MG63 (cell line): ENCODE measurements around the gene EHD2. TPM values are rescaled to one million over a fixed set of nuclear protein-coding genes. Genes with fewer than 3 reads are reported as not detected.
A peak's percentile ranks its signal among the peaks of the same experiment; 100 is the strongest.

ENCODE experiments used
- DNase-seq: peaks from one replicate; pipeline ENCODE4 v3.0.0-alpha.2; 2020
- H3K27me3 ChIP-seq: fragments of 250-450 bp; sonication (Bioruptor Pico); 2 replicates; pipeline ENCODE4 v1.5.1; 2020; ENCODE audit warnings: mild to moderate bottlenecking, moderate library complexity
- H3K36me3 ChIP-seq: fragments of 250-450 bp; sonication (Bioruptor Pico); 2 replicates; pipeline ENCODE4 v1.5.1; 2020; ENCODE audit warnings: mild to moderate bottlenecking, moderate library complexity
- H3K4me3 ChIP-seq: fragments of 250-450 bp; sonication (Bioruptor Pico); 2 replicates; pipeline ENCODE4 v1.5.1; 2020; ENCODE audit warnings: mild to moderate bottlenecking, moderate library complexity
- H3K9me3 ChIP-seq: fragments of 250-450 bp; sonication (Bioruptor Pico); 2 replicates; pipeline ENCODE4 v1.5.1; 2020; ENCODE audit warnings: mild to moderate bottlenecking, moderate library complexity
- total RNA-seq: library from RNA; depleted of rRNA; stranded (reverse); fragments of >200 nt; shearing (Covaris generic); gene quantifications from 2 replicates; pipeline ENCODE4 v1.2.3, GENCODE V29; 2014; ENCODE audit warnings: low replicate concordance

Gene EHD2
- total RNA-seq, 1 experiment from 2014 or later: 25.4 TPM

GRCh38 chr19:47681936-47682335 is 31.3 kb upstream of the EHD2 start:
- peaks cover 20% of the 10 kb centered on the region for H3K36me3 ChIP-seq
- H3K9me3 ChIP-seq: no peaks in the 10 kb centered on the region
- H3K27me3 ChIP-seq: no peaks in the 10 kb centered on the region
- no peak overlapping the region for H3K4me3 ChIP-seq
- DNase-seq: no peak

GRCh38 chr19:47682939-47683338 is 30.3 kb upstream of the EHD2 start:
- H3K27me3 ChIP-seq: no peaks in the 10 kb centered on the region
- DNase-seq: no peak
- no peaks in the 10 kb centered on the region for H3K9me3 ChIP-seq
- H3K36me3 ChIP-seq: peaks cover 17% of the 10 kb centered on the region
- no peak overlapping the region for H3K4me3 ChIP-seq

- DNase-seq: no peak
- Histone ChIP-seq H3K4me3 (no peak overlapping the region), H3K27me3 (no peaks in the 10 kb centered on the region), H3K36me3 (peaks cover 30% of the 10 kb centered on the region), H3K9me3 (no peaks in the 10 kb centered on the region)
Observed at GRCh38 chr19:47686679-47687450, 26.4 kb upstream of the EHD2 start.

GRCh38 chr19:47687906-47688305 is 25.3 kb upstream of the EHD2 start:
- H3K27me3 ChIP-seq: no peaks in the 10 kb centered on the region
- no peaks in the 10 kb centered on the region for H3K9me3 ChIP-seq
- DNase-seq: no peak

GRCh38 chr19:47691090-47691489 is 22.1 kb upstream of the EHD2 start:
- Histone ChIP-seq H3K27me3 (no peaks in the 10 kb centered on the region), H3K4me3 (no peak overlapping the region), H3K9me3 (no peaks in the 10 kb centered on the region), H3K36me3 (peaks cover 27% of the 10 kb centered on the region)
- no peak for DNase-seq

More at GRCh38 chr19:47687906-47688305, 25.3 kb upstream of the EHD2 start:
- H3K36me3 ChIP-seq: peaks cover 39% of the 10 kb centered on the region
- no peak overlapping the region for H3K4me3 ChIP-seq

GRCh38 chr19:47691782-47692181 is 21.4 kb upstream of the EHD2 start:
- DNase-seq: no peak
- Histone ChIP-seq H3K27me3 (no peaks in the 10 kb centered on the region), H3K4me3 (no peak overlapping the region), H3K36me3 (peaks cover 27% of the 10 kb centered on the region), H3K9me3 (no peaks in the 10 kb centered on the region)

- no peak overlapping the region for H3K4me3 ChIP-seq
- no peaks in the 10 kb centered on the region for H3K27me3 ChIP-seq
- no peaks in the 10 kb centered on the region for H3K9me3 ChIP-seq
- peaks cover 32% of the 10 kb centered on the region for H3K36me3 ChIP-seq
- DNase-seq: no peak
Observed at GRCh38 chr19:47693489-47693888, 19.7 kb upstream of the EHD2 start.

- no peaks in the 10 kb centered on the region for H3K27me3 ChIP-seq
- no peak overlapping the region for H3K4me3 ChIP-seq
- DNase-seq: no peak
- H3K9me3 ChIP-seq: no peaks in the 10 kb centered on the region
- peaks cover 36% of the 10 kb centered on the region for H3K36me3 ChIP-seq
Observed at GRCh38 chr19:47693903-47694302, 19.3 kb upstream of the EHD2 start.

GRCh38 chr19:47694466-47695273 is 18.6 kb upstream of the EHD2 start:
- H3K27me3 ChIP-seq: no peaks in the 10 kb centered on the region
- no peak overlapping the region for H3K4me3 ChIP-seq
- no peaks in the 10 kb centered on the region for H3K9me3 ChIP-seq
- no peak for DNase-seq
- H3K36me3 ChIP-seq: peaks cover 41% of the 10 kb centered on the region

GRCh38 chr19:47695533-47696262 is 17.5 kb upstream of the EHD2 start:
- DNase-seq: no peak
- Histone ChIP-seq H3K4me3 (no peak overlapping the region), H3K27me3 (no peaks in the 10 kb centered on the region), H3K9me3 (no peaks in the 10 kb centered on the region), H3K36me3 (peaks cover 44% of the 10 kb centered on the region)

GRCh38 chr19:47696635-47697034 is 16.6 kb upstream of the EHD2 start:
- Histone ChIP-seq H3K36me3 (peaks cover 45% of the 10 kb centered on the region), H3K27me3 (no peaks in the 10 kb centered on the region), H3K9me3 (no peaks in the 10 kb centered on the region), H3K4me3 (no peak overlapping the region)
- no peak for DNase-seq

GRCh38 chr19:47697863-47698609 is 15.2 kb upstream of the EHD2 start:
- Histone ChIP-seq H3K27me3 (no peaks in the 10 kb centered on the region), H3K9me3 (no peaks in the 10 kb centered on the region), H3K4me3 (no peak overlapping the region), H3K36me3 (peaks cover 36% of the 10 kb centered on the region)
- peak; percentile 68 for DNase-seq

- Histone ChIP-seq H3K36me3 (peaks cover 38% of the 10 kb centered on the region), H3K4me3 (no peak overlapping the region), H3K27me3 (no peaks in the 10 kb centered on the region), H3K9me3 (no peaks in the 10 kb centered on the region)
- no peak for DNase-seq
Observed at GRCh38 chr19:47698631-47699359, 14.4 kb upstream of the EHD2 start.

GRCh38 chr19:47699360-47699917 is 13.8 kb upstream of the EHD2 start:
- Histone ChIP-seq H3K27me3 (no peaks in the 10 kb centered on the region), H3K4me3 (no peak overlapping the region), H3K36me3 (peaks cover 44% of the 10 kb centered on the region), H3K9me3 (no peaks in the 10 kb centered on the region)
- DNase-seq: peak; percentile 54

GRCh38 chr19:47700934-47701716 is 12.1 kb upstream of the EHD2 start:
- H3K4me3 ChIP-seq: no peak overlapping the region
- H3K27me3 ChIP-seq: no peaks in the 10 kb centered on the region
- DNase-seq: no peak
- H3K9me3 ChIP-seq: no peaks in the 10 kb centered on the region
- H3K36me3 ChIP-seq: peaks cover 45% of the 10 kb centered on the region
